GM21825 (cell line): ENCODE results near the gene OR52E6.

Experiments used
- ATAC-seq: cut with Tn5 transposase; IDR thresholded peaks from one replicate; pipeline ENCODE4 v1.9.1; 2021; ENCODE audit warnings: mild to moderate bottlenecking, moderate library complexity; ENCODE audit not compliant: unreplicated experiment

OR52E6 gene

DNA sequence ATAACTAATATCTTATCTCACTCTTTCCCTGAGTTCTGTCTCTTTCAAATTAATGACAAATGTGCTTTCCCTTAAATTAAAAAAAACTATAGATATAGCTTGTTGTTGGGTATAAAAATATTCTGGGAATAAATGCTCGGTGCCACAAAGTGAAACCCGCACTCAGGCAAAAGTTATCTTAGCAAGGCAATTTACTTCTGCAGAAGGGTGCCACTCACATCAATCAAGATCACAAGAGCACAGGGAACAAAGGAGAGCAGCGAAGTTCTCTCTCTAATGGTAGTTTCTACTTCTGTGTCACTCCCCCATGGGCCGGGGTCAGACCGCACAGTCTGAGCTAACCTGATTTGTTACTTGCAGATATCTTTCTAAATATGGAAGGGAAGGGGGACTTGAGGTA, 37.7 kb downstream of the OR52E6 start:
- no peak for ATAC-seq

DNA sequence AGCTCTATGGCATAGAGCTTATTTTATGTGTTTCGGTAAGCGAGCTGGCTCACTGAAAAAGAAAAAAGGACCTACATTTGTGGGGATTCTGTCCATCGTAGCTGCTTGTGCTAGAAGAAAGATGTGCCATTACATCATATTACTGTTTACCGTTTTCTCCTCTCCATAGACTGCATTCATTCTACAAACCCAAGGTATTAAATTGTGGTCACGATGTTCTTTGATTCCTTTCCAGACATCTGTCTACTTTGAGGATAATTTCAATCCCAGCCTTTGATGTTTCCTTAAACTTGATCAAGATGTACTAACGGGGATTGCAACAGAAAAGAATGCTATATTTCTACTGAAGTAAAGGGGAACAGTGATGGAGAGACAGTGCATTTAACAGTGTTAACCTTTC, 45.2 kb downstream of the OR52E6 start:
- no peak for ATAC-seq

DNA sequence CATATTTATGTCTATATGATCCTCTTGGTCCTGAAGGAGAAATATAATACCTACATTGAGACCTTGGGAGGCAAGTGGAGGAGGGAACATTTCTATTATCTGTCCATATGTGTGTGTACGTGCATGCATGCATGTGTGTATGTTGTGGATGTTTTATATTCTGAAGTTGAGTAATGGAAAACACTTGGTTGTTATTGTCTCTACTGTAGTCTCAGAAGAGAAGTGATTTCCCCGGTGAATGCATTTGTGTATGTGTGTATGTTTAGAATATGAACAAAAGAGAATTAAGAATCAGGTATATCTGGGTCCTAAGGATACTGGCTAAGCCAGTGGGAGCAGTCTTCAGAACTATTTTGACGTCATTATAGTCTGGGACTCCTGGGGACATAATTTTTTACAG, 50.5 kb downstream of the OR52E6 start, which contains the start of gene OR52N1:
OR52N1 (minus strand) TSS at position 101 of the 400 bp plus-strand sequence. CDS start 2,449 bp downstream, outside the sequence.
- ATAC-seq: no peak
